GM18526 (cell line): ENCODE data around the gene ANKRD40CL.

Experiments
- POLR2A ChIP-seq: IDR thresholded peaks from 3 replicates; pipeline ENCODE4 v1.6.1; 2011; ENCODE audit not compliant: insufficient read length; ENCODE audit errors: extremely low read depth

The ANKRD40CL gene, protein sequence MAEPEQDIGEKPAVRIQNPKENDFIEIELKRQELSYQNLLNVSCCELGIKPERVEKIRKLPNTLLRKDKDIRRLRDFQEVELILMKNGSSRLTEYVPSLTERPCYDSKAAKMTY

DNA sequence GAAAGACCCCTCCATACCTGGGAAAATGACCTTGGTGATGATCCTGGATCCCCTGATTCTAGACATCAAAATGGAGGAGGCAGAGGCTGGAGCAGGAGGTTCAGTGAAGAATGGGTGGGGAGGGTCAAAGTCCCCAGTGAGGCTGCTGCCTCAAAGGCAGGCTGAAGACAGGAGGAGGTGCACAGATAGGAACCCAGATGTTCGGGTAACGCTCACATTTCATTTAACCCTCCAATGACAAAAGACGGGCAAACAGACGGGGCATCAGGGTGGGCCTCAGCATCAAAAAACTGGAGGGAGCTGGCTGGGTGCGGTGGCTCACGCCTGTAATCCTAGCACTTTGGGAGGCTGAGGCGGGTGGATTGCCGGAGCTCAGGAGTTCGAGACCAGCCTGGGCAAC is at the start of gene ANKRD40CL:
ANKRD40CL (minus strand) TSS at position 73 of the 400 bp plus-strand sequence. CDS start 605 bp downstream, outside the sequence.
- TF ChIP-seq POLR2A, result no peak

DNA sequence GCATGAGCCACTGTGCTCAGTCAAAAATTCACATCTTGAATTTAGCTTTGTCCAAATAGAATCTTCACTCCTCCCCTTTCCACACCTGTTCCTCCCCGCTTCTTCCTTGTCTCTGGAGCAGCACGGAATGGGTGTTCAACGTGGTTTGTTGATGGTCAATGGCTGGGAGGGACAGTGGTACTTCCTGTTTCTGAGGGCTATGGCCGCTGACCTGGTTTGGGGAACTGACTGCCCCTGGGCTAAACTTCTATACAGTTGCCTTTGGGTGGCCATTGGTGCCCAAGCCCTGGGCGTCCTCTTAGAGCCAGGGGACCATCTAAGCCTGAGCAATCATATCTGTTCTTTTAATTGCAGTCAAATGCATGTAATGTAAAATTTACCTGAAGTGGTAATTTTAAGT is 49.0 kb upstream of the ANKRD40CL start:
- no peak for TF ChIP-seq POLR2A

DNA sequence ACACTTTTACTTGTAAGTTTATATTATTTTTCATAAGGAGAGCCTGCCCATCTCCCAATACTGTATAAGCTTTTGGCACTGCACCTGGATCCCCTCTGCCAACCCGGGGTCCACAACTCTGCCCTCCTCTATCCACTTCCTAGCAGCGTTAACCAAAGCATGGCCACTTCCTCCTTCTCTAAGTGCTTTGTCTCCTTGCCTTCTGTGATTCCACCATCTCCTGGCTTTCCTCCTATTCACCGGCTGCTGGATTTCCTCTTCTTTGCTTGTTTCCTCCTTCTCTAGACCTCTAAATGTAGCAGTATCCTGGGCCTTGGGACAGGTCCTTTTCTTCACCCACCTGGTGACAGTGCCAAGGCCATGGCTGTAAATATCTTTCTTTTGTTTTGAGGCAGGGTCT is 48.1 kb upstream of the ANKRD40CL start:
- no peak for TF ChIP-seq POLR2A

DNA sequence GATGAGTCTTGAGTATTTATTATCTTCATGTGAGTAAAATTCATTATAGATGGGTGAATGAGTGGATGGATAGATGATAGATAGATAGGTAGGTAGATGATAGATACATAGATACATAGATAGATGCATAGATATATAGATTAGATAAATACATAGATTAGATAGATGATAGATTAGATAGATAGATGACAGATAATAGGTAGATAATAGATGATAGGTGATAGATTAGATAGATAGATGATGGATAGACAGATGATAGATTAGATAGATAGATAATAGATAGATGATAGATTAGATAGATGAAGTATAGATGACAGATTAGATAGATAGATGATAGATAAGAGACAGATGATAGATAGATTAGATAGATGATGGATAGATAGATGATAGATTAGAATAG is 46.3 kb upstream of the ANKRD40CL start:
- TF ChIP-seq POLR2A, result no peak

DNA sequence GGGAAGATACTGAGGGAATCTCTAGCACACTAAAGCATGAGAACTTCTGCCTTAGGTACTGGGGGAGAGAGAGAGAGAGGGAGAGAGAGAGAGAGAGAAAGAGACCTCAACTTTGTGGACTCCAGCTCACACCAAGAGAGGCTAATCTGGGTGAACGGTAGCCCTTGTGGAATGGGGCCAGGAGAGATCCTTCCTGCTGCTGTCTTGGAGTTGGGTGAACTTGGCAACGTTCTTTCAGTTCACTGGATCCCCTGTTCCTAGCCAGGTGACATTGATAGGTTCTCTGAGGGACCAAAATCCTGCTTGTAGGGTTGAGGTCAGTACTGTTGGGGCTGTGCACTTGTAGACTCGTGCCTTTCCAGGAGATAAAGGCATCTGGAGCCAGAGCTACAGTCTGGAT is 41.6 kb upstream of the ANKRD40CL start:
- TF ChIP-seq POLR2A, result no peak

DNA sequence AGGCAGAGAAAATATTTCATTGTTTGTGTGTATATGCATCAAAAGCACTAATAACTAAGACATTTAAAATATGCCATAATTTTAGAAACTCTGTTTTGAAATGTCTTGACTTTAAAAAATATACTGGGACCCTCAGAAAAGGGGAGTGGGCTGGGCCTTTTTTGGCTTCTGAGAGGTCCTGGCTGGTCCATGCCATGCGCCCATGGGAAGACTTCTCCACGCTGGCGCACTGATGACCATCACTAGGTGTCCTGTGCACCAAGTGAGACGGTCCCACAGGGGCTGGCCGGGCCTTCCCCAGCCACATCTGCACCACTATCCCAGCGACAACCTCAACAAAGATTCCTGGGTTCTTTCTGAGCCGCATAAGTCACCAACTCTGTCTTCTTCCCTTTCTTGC is 41.1 kb upstream of the ANKRD40CL start:
- TF ChIP-seq POLR2A, result no peak

DNA sequence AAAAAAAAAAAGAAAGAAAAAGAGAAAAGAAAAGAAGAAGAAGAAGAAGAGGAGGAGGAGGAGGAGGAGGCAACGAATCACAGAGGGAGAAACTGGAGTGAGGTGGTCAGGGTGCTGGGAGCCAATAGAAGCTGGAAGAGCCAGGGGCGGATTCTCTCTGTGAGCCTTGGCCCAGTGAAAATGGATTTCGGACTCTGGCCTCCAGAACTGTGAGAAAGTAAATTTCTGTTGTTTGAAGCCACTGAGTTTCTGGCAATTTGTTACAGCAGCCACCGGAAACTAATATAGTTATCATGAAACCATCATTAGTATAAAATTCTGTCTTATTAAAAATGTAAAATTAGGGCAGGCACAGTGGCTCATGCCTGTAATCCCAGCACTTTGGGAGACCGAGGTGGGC is 40.4 kb upstream of the ANKRD40CL start:
- no peak for TF ChIP-seq POLR2A

DNA sequence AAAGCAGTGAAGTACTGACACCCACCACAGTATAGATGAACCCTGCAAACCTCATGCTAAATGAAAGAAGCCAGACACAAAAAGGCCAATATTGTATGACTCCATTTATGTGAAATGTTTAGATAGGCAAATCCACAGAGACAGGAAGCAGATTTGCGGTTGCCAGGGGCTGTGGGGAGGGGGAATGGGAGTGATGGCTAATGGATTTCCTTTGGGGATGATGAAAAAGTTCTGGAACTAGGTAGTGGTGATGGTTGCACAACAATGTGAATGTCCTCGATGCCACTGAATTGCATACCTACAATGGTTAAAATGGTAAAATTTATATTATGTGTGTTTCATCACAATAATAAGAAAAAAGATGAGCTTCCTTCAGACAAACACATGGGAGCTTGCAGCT is 39.7 kb upstream of the ANKRD40CL start:
- TF ChIP-seq POLR2A, result no peak

DNA sequence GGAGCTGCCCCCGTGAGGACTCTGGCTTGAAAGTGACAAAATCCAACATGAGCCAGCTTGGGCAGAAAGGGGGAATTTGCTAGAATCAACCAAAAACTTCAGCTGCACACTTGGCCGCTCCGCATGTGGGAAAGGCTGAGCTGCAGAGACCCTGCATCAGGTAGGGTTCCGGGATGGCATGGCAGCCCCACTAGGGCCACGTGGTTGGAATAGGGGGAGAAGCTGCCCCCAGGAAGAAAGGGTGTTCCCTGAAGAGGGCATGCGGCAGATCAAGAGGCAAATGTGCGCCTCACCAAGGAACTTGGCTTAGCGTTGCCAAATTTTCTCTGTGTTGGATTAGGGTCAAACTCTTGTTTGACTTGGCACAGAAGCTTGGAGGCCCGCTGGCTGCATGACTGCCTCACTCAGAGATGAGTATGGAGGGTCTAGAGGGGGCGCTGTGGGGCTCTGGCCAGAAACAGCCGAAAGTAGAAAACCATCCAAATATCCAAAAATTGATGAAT is 38.9 kb upstream of the ANKRD40CL start:
- no peak for TF ChIP-seq POLR2A

DNA sequence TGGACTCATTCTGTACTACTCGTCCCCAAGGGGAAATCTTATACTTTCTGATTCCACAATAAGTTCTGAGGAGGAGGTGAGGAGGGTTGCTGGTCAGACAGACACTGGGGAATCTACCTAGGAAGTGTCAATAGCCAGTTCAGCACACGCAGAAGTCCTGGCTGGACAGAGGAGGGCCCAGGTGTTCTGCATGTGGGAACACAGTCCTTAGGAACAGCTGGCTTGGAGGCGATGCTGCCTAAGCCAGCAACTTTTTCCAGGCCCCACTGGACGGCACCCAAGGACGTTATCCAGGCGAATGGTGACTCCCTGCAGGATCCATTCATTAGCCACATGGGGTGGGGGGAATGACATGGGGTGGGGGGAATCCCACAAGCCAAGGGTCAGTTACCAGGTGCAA is 38.2 kb upstream of the ANKRD40CL start:
- no peak for TF ChIP-seq POLR2A

DNA sequence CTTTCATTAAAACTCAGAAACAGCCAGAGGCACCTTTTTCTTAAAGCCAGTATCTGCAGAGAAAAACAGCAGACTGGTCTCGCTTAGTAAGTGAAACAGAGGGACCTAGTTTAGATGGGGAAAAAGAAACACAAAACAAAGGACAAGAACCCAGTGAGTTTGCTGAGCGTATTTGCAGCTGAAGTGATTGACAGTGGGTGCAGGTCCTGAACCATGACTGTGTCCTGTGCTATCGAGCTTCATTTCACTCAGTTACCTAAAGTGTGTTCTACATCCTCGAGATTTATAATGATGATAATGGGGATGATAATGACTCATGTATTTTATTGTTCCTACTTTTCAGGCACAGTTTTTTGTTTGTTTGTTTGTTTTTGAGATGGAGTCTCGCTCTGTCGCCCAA is 36.4 kb upstream of the ANKRD40CL start:
- TF ChIP-seq POLR2A, result no peak

DNA sequence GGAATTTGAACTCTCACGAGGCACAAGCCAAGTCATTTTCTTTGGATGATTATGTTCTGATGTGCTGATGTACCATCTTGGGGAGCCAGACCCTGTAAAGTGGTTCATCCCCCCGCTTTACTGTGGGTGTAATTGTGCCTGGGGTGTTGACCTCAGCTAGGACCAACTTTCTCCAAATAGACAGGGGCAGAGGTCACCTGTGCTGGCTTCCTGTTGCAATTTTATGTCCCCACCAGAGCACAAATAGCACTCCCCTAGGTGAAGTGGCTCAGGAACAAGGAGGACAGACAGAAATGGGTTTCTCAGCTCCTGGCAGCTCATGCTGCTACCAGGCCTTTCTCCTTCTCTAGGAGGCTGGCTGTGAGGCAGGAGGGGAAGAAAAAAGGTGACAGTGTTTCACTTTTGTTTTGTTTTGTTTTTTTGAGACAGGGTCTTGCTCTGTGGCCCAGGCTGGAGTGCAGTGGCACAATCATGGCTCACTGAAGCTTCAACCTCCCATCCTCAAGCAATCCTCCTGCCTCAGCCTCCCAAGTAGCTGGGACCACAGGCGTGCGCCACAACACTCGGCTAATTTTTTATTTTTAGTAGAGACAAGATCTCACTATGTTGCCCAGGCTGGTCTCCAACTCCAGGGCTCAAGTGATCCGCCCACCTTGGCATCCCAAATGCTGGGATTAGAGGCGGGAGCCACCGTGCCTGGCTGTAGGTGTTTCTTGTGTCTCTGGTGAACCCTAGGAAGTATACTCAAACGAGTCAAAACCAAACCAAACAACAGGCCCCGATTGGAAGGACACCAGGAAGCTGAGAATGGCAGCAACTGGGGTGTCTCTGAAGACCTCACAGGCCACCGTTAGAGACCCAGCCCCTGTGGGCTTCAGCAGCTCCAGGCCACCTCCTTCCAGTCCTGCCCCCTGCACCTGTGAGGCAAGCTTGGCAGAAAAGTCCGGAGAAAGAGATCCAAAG is 35.6 kb upstream of the ANKRD40CL start:
- no peak for TF ChIP-seq POLR2A

DNA sequence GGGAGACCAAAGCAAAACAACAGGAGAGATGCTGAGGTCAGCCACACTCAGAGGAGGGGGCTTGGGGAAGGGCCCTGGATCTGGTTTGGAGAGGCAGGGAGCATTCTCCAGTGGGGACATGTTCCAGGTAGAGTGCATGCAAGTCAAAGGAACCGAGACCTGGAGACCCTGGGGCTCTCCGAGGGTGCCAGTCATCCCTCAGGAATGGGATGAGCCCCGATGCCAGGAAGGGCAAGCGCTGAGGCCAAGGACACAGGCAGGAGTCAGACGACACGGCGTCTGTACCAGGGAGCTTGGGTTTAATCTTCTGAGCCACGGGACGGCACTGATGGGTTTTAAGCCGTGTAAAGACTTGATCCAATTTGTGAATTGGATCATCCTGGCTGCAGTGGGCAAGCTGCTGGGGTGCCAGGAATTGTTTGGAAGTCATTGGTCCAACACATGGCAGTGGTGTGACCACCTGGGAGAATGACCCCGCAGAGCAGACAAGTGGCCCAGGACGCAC is 32.9 kb upstream of the ANKRD40CL start:
- TF ChIP-seq POLR2A, result no peak

DNA sequence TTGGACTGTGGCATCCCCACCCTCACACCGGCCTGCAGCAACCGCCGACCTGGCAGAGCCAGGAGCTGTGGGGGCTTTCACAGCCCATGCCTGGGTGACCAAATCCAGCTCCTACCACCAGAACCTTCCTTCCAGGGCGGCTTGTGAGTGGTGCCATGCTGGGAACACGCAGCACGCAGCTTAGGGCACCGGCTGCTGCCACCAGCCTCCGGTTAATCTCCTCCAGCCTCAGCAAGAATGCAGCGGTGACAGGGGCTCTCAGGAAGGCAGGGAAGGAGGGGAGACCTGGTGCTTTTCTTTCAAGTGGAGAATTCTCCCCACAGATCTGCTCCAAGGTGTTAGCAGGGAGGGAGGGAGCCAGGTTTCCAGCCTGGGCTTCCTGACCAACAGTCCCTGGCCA is 32.3 kb upstream of the ANKRD40CL start:
- no peak for TF ChIP-seq POLR2A

DNA sequence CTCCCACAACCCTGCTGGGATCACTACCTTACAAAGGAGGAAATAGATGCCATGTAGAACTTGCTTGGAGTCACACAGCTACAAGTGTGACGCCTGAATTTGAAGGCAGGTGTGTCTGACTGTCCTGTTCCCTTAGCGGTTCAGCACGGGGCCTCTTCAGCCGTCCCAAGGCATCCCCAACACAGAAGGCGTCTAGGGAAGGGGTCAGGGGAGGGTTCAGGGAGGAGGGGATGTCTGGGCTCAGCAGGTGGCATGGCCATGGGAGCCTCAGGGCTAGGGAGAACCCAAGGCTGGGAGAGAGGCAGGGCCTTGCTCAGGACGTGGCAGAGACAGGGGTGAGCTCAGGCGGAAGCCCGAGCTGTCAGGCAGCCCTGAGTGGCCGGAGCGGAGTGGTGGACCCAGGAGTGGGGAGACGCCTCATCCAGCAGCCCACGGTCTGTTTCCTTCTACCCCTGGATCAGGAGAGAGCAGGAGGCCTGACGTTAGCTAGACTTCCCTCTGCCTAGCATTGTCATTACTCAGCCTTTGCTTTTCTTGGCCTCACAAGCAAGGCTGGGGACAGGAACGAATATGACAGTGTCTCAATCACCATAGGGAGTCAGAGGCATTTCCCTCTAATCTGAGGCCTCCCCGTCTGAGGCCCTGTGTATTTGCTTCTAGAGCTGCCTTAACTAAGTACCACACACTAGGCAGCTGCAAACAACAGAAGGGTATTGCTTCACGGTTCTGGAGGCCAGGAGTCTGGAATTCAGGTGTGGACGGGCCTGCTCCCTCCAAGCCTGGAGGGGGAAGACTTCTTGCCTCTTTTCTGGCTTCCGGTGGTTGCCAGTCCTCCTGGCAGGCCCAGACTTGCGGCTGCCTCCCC is 31.3 kb upstream of the ANKRD40CL start:
- no peak for TF ChIP-seq POLR2A
